ENCODE measurements around the gene AMMECR1. TPM values are rescaled to one million over a fixed set of nuclear protein-coding genes. Genes with fewer than 3 reads are reported as not detected.

The AMMECR1 gene
- total RNA-seq, 4 donors from 2014 or later: 3.0 to 5.1 (median 3.7) TPM

- TF ChIP-seq, protein P1, sequence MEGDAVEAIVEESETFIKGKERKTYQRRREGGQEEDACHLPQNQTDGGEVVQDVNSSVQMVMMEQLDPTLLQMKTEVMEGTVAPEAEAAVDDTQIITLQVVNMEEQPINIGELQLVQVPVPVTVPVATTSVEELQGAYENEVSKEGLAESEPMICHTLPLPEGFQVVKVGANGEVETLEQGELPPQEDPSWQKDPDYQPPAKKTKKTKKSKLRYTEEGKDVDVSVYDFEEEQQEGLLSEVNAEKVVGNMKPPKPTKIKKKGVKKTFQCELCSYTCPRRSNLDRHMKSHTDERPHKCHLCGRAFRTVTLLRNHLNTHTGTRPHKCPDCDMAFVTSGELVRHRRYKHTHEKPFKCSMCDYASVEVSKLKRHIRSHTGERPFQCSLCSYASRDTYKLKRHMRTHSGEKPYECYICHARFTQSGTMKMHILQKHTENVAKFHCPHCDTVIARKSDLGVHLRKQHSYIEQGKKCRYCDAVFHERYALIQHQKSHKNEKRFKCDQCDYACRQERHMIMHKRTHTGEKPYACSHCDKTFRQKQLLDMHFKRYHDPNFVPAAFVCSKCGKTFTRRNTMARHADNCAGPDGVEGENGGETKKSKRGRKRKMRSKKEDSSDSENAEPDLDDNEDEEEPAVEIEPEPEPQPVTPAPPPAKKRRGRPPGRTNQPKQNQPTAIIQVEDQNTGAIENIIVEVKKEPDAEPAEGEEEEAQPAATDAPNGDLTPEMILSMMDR (IDR thresholded peaks at IDR 0.05; ENCODE audit: low read depth): no peak
Measured at GRCh38 chrX:110245011-110245410, 72.9 kb downstream of the AMMECR1 start.

DNA sequence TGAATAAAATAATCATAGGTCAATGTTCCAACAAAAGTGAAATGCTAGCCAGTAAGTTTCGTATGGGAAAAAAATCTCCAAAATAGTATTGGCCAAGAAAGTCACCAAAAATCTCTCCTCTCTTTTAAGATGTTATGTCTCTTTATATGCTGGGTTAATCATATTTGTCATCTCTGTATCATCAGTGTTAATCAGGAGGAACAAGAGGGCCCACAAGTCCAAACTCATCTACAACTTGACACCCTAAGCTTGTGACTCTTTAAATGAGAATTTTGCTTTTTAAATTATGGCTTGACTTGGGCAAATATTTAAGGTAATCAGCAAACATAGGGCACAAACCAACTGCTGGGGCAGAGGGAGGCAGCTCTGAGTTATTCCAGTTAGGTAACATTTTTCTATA lies 75.5 kb downstream of the AMMECR1 start:
- TF ChIP-seq, protein P1 (IDR thresholded peaks at IDR 0.05; ENCODE audit: low read depth): no peak

- TF ChIP-seq, protein P1 (IDR thresholded peaks at IDR 0.05; ENCODE audit: low read depth): no peak
Measured at GRCh38 chrX:110241816-110242215, 76.1 kb downstream of the AMMECR1 start.

- TF ChIP-seq, protein P1 (IDR thresholded peaks at IDR 0.05; ENCODE audit: low read depth): no peak
Measured at GRCh38 chrX:110228453-110228852, 89.4 kb downstream of the AMMECR1 start.

DNA sequence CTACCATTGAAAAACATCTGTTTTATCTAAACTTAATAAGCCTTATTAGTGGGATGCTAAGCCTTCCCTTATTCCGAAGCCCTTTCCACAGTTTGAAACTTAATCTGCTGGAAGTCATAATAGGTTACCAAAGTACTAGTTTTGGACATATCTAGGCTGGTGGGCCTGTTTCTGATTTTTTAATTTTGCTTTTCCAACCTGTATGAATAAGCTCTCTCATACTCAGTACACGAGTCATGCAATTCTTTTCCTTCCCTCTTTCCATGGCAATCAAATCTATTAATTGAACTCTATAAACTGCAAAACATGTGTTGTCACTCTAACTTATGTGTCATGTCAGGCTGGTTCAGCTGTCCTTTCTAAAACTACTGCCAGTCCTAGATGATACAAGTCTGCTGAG lies 91.0 kb downstream of the AMMECR1 start:
- TF ChIP-seq, protein P1 (IDR thresholded peaks at IDR 0.05; ENCODE audit: low read depth): no peak

DNA sequence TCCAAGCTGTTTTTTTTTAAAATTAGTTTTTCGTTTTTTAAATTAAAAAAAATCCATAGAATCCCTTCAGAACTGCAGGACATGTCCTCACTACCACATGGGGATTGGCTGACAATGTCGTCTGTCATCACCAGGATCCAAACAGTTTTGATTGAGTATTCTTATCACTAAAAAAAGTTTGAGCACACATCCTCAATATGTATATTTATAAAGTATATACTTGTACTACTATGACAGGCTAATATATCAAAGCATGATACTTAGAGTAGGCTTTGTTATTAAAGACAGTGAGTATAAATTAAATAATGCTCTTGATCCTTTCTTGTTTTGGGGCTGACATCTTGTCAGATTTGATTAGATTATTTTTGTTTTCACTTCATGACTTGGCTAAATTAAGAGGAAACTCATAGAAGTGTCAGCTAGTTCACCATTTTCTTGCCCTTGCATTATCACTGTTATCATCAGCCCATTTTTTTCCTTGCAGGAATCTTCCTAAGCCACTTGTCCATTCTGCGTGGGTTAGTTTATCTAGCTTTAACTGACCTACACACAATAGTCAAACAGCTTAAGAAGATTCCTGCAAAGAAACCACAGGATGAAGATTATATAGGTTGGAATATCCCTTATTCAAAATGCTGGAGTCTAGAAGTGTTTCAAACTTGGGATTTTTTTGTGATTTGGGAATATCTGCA lies 92.8 kb downstream of the AMMECR1 start:
- TF ChIP-seq, protein P1 (IDR thresholded peaks at IDR 0.05; ENCODE audit: low read depth): no peak

DNA sequence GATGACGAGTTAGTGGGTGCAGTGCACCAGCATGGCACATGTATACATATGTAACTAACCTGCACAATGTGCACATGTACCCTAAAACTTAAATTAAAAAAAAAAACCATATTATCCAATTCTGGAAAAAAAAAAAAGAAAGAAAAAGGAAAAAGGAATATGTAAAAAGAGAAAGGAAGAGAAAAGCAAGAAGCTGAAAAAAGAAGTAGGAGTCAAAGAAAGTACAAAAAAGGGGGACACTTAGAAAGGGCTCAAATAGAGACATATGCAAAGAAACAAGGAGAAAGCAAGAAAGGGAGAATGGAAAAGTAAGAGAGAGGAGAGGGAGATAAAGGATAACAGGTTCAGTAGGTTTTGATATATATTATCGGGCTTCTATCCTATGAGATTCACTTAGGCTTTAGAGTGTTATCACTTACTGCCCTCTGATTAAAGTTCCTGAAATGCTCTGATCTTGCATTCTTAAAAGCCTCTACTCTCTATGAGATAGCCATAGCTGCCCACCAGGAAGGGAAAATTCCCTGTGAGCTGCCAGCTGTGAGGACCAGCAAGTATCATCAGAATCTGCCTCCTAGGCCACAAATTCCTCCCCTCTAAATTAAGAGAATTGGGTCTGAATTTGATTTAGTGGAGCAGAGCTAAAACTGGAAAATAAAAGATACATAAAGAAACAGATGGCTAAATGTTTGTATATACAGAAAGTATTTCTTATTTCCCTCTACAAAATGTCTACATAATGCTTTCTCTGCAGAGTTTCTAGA lies 95.2 kb downstream of the AMMECR1 start:
- TF ChIP-seq, protein P1 (IDR thresholded peaks at IDR 0.05; ENCODE audit: low read depth): no peak
